NCI-H526 (cell line): Measurements from ENCODE around the gene STPG1.

ENCODE experiments used
- DNase-seq, 2 experiments: peaks; one replicate each; lab custom pipeline; 2025; lab: John Stamatoyannopoulos, UW

The STPG1 gene

GRCh38 chr1:24369801-24370200 is 43.8 kb downstream of the STPG1 start:
- DNase-seq: no peak

GRCh38 chr1:24369199-24369598 is 44.4 kb downstream of the STPG1 start:
- DNase-seq: no peak

- DNase-seq: no peak
These were observed 46.9 kb downstream of the STPG1 start for GRCh38 chr1:24366707-24367106.

GRCh38 chr1:24364975-24365678 is 48.5 kb downstream of the STPG1 start:
- no peak for DNase-seq

- DNase-seq: no peak
These were observed 49.0 kb downstream of the STPG1 start for GRCh38 chr1:24364605-24364974.

- DNase-seq: no peak
These were observed 49.6 kb downstream of the STPG1 start for GRCh38 chr1:24363994-24364393.

- DNase-seq: no peak
These were observed 50.5 kb downstream of the STPG1 start for GRCh38 chr1:24362982-24363614.

GRCh38 chr1:24362396-24362795 is 51.2 kb downstream of the STPG1 start:
- no peak for DNase-seq

GRCh38 chr1:24361811-24362210 is 51.8 kb downstream of the STPG1 start:
- DNase-seq: no peak

GRCh38 chr1:24360681-24361080 is 52.9 kb downstream of the STPG1 start:
- DNase-seq: no peak

GRCh38 chr1:24357038-24357437 is 56.5 kb downstream of the STPG1 start:
- DNase-seq: no peak

- DNase-seq: no peak
These were observed 58.1 kb downstream of the STPG1 start for GRCh38 chr1:24355466-24355865.

GRCh38 chr1:24353292-24353891 is 60.2 kb downstream of the STPG1 start:
- no peak for DNase-seq

- no peak for DNase-seq
These were observed 61.5 kb downstream of the STPG1 start for GRCh38 chr1:24351918-24352627.

- no peak for DNase-seq
These were observed 62.3 kb downstream of the STPG1 start for GRCh38 chr1:24351247-24351646.

GRCh38 chr1:24349891-24350290 is 63.7 kb downstream of the STPG1 start:
- no peak for DNase-seq

- no peak for DNase-seq
These were observed 65.4 kb downstream of the STPG1 start for GRCh38 chr1:24348196-24348595.

- DNase-seq: peak in 1 of 2 experiments; percentile 22
These were observed 66.2 kb downstream of the STPG1 start for GRCh38 chr1:24347159-24347934.

GRCh38 chr1:24345334-24345733 is 68.2 kb downstream of the STPG1 start:
- no peak for DNase-seq

- no peak for DNase-seq
These were observed 69.4 kb downstream of the STPG1 start for GRCh38 chr1:24344090-24344742.

- DNase-seq: peak; percentile 35 to 59
These were observed 70.0 kb downstream of the STPG1 start for GRCh38 chr1:24343412-24344089.
